GM18870 (cell line): ENCODE measurements around the gene ADAM12.
A peak's percentile ranks its signal among the peaks of the same experiment; 100 is the strongest.

Experiments
- ATAC-seq: cut with Tn5 transposase; IDR thresholded peaks from one replicate; pipeline ENCODE4 v1.9.1; 2021; ENCODE audit warnings: moderate library complexity; ENCODE audit not compliant: unreplicated experiment

Gene ADAM12

GRCh38 chr10:126041804-126042231, 346.5 kb downstream of the ADAM12 start:
- ATAC-seq = peak; percentile 100

DNA sequence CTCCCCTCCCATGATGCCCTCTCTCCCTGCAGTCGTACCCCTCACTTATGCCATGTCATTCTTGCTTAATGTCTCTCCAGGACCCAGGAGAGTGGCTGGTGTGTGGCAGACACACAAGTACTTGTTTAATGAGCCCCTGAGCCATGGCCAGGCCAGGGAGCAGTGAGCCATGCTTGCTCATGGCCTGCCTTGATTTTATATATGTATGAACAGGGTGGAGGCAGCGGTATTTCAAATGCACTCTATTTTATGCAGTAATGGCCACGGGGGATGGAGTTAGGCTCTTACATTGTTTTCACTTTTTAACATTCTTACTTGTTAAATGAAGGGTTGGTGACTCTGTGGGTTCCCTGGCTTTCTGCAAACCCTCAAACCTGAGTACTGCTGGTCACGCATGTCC, 347.2 kb downstream of the ADAM12 start:
- ATAC-seq = no peak

DNA sequence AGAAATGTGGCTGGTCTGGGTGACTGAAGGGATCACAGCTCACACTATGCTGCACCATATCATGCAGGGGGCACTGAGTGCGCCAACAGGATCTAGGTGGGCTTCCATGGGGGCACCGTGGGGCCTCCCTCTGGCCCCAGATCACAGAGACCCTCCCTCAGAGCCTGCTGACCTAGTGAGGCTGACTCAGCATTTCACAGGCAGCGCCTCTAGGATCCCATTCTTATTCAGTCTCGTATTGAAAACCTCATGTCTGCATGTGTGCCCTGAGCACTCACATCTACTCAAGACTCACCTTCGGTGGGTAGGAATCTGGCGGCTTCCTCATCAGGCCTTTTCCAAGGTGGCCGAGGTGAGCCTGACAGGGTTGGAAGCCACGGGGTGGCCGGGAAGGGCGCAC, 350.3 kb downstream of the ADAM12 start:
- ATAC-seq = no peak

GRCh38 chr10:126036515-126036914, 351.8 kb downstream of the ADAM12 start:
- no peak for ATAC-seq

GRCh38 chr10:126034586-126034985, 353.7 kb downstream of the ADAM12 start:
- ATAC-seq = no peak

- ATAC-seq = no peak
These were observed 358.3 kb downstream of the ADAM12 start for GRCh38 chr10:126029999-126030398.

GRCh38 chr10:126027692-126028091, 360.6 kb downstream of the ADAM12 start:
- no peak for ATAC-seq

GRCh38 chr10:126022841-126023240, 365.4 kb downstream of the ADAM12 start:
- ATAC-seq = no peak

GRCh38 chr10:126021833-126022500, 366.3 kb downstream of the ADAM12 start:
- ATAC-seq = no peak

DNA sequence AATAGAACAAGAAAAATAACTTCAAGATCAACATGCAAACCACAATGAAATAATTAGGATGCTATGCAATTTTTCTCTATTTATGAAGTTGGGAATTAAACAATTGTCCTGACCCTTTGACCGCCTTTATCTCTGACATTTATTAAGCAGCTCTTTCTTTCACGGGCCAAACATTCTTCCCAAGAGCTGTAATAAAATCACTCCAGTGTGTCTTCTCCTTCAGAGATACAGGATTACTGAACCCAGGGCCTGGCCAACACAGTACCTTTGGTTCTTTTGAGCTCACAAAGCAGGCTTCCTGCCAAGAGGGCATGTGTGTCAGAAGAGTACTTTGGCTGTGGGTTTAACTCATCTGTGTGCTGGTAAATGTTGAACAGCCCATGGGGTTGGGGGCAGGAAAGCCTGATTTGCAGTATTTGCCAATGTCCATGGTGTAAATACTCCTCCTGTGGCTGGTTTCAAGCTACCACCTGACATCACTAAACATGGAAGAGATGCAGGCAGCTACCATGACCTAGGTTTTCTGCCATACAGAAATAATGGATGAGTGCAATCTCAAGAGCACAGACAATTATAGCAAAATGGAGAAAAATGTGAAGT, 370.2 kb downstream of the ADAM12 start:
- ATAC-seq = no peak

DNA sequence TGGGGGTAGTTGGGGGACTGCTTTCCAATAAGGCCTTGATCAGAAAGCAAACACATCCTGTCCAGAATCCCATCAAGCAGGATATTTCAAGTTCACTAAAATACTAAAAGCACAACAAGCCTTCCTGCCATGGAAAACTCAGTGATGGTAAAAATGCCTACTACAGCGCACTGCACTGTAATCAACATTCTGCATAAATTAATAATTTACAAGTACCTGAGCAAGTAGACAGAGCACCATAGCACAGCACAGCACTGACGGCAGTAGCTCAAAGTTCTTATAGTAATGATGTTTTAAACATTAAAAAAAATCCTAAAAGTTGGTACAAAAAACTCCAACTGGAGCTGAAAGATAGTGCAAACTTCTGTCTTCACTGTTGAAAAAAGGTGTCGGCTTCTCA, 371.4 kb downstream of the ADAM12 start:
- no peak for ATAC-seq

DNA sequence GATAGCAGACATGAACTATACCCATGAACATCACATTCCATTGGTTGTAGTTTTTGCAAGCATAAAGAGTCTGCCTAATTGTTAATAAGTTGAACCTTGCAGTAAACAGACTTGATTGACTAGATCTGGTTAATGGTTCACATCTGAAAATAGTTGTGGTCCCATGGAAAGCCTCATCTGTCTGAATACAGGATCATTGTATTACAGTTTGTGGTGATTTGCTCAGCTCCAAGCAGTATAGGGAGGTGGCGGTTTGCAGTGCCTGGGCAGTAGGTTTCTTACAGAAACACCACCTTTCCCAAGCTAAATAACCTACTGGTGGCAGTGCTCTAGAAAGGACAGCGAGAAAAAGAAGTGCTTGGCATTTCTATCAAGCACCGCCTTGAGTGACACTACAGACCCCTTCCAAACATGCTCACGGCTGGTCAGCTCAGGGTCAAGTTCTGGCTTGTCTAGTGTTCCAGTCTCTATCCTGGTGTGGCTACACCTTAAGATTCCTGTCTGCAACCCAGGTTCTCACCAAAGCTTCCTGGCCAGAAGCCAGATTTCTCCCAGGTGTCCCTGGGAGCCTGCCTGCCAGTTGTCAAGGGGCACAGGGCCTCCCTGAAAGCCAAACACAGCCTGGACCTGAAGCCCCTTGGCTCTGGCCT, 372.0 kb downstream of the ADAM12 start:
- no peak for ATAC-seq

DNA sequence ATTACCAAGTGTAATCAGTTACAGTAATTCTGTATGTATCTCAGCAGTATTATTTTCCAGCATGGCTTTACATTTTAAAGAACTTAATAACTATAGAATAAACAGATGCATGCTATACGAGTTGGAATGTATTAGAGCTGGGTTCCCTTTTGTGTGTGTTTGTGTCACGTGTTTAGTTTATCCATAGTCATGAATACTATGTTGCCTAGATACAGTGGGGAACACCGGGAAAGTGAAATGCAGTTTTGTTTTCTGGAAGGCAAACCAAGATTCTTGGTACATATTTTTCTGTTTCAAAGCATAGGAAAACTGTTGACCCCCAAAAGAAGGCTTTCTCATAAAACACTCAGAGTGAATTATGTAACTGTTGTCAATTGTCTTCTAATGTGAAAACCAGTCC, 372.9 kb downstream of the ADAM12 start:
- ATAC-seq = no peak

GRCh38 chr10:126014309-126014708, 374.0 kb downstream of the ADAM12 start:
- ATAC-seq = no peak

DNA sequence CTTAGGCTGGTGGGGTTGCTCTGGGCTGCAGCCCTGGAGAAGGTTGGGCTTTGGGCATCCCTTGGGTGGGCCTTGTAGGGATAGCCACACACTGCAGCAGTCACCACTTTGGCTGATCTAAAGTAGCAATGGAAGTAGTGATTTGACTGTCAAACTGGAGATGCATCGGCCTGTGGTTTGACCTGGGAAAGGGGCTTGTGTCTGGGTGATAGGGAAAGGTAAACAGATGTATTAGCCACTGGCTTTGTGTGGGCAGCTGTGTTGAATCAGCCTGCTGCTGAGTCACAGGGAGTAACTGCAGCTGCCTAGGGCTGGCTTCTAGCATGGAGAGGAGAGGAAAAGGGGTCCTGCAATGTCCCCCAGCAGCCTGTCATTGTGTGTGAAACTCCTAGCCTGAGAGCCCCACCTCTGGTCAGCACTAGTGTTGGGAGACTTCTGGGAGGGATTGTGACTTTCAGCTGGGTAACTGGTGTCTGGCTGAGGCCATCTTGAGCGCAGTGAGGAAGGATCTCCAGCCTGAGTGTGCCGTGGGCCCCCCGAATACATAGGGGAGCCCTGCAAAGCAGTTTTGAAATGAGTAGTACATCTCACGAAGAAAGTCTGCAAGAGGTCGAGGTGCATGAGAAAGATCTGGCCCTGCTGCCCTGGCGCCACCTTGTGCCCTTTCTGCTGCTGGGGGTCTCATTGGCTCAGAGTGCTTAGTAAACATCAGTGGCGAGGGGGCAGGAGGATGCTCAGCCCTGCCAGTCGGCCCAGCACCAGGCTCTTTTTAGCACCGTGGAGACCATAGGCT, 374.6 kb downstream of the ADAM12 start:
- ATAC-seq = no peak

- ATAC-seq = no peak
These were observed 375.8 kb downstream of the ADAM12 start for GRCh38 chr10:126012485-126012884.

DNA sequence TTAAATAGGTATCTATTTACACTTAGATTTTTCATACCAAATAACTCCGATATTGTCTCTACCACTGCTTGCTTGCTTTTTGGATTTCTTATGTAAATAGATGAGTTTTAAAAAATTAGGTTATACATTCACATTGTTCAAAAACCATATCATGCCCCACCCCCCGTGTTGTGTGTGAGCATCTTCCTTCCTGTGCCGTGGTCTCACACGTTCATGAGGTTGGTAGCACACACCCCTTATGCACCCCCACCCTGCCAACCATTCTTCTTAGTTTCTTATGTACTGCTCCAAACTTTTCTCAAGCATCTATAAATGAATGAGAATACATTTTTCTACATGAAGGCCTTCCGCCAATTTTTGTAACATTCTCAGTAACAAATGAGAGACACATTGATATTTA, 376.3 kb downstream of the ADAM12 start:
- ATAC-seq = no peak

DNA sequence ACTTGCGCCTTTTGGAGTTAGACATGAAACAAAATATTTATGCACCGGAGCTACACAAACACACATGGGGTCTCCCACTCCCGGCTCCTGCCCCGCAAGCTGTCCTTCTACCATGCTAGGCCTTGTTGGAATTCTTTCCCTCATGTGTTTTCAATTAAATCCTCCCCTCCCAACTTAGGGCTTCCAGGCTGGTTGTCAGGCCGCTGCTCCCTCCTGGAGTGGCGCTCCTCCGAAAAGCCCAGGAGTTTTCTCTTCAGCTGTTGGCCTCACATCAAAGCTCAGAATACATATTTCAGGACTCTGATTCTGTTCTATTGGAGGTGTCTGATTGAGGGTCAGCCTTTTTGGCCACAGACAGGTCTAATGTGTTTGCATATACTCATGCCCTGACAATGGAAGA, 378.6 kb downstream of the ADAM12 start:
- no peak for ATAC-seq

- no peak for ATAC-seq
These were observed 381.4 kb downstream of the ADAM12 start for GRCh38 chr10:126006906-126007305.

DNA sequence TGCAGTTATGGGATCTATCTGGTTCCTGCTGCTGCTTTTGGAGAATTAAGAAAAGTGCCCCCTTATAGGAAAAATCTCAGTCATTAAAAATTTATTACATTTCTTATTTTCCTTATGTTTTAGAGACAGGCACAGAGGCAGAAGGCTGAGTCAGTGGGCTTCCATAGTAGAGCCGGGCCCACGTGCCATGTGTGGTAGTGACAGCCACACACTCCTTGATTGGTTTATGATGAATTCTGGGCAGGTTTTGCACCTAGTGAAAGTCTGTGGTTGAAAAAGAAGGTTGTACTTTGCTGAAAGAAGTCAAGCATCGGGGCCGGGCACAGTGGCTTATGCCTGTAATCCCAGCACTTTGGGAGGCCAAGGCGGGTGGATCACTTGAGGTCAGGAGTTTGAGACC, 382.0 kb downstream of the ADAM12 start:
- no peak for ATAC-seq

- no peak for ATAC-seq
These were observed 383.5 kb downstream of the ADAM12 start for GRCh38 chr10:126004752-126005151.

DNA sequence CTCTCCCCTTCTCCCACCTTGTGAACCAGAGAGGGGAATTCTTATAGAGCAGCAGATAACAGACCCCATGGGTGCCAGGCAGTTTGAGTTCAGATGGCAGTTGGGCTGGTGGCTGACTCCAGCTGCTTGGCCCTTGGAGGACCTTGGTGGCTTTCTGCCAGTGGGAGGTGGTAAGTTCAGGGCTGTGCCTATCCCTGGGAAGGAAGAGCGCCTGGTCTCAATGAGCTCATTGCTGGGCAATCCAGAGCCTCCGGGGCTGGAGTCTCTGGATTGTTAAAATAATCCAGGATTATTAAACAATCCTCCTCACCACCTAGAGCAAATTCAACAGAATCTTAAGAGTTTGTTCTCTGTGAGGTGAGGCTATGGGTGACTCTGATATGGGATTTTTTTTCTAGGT, 386.7 kb downstream of the ADAM12 start:
- no peak for ATAC-seq
